Pancreas (tissue), 10 donors: ENCODE data around the gene TAGLN2. TPM values are rescaled to one million over a fixed set of nuclear protein-coding genes. Genes with fewer than 3 reads are reported as not detected.

ENCODE experiments used
- ATAC-seq, 4 donors: fragments of 200-7000 bp; cut with Tn5 transposase; one replicate each; pipeline versions ENCODE4 v1.8.0 to v1.9.1; 2020; ENCODE audit warnings: mild to moderate bottlenecking in 4 of 4, moderate library complexity in 4 of 4
- DNase-seq, 6 donors: peaks; one replicate each; pipeline ENCODE4 v3.0.0-alpha.2; 2020
- FAIRE-seq: peaks from 2 replicates; lab custom pipeline; 2012; peaks lifted over from hg19 to GRCh38; lab: Jason Lieb, UNC
- H3K27ac ChIP-seq, 4 donors: fragments of 200-600 bp; sonication (generic); 1 replicate in 3 of 4; 2 replicates in 1 of 4; pipeline versions ENCODE4 v1.5.0 to v1.8.0; 2020
- H3K27me3 ChIP-seq, 4 donors: fragments of 200-600 bp; one replicate each; pipeline ENCODE4 v1.8.0; 2021
- H3K36me3 ChIP-seq, 3 donors: fragments of 200-600 bp; sonication (generic) in 1 of 3; one replicate each; pipeline versions ENCODE4 v1.5.0 to v1.8.0; 2020 to 2021
- H3K4me1 ChIP-seq, 3 donors: fragments of 200-600 bp; one replicate each; pipeline ENCODE4 v1.8.0; 2021
- H3K4me3 ChIP-seq, 4 donors: fragments of 200-600 bp; sonication (generic) in 2 of 4; one replicate each; pipeline versions ENCODE4 v1.5.0 to v1.8.0; 2020 to 2021
- H3K9me3 ChIP-seq, 4 donors: fragments of 200-600 bp; one replicate each; pipeline ENCODE4 v1.8.0; 2021
- CTCF ChIP-seq, 4 donors: fragments of 200-600 bp; sonication (generic) in 3 of 4; IDR thresholded peaks; one replicate each; pipeline versions ENCODE4 v1.5.0 to v1.8.0; 2021; ENCODE audit warnings: antibody characterized with exemption in 4 of 4
- WGBS, 2 donors: extraction: QIAGEN DNeasy Blood & Tissue Kit; methylation state at CpG; one replicate each; pipeline ENCODE4 v1.1.7; 2013; 5-methylcytosine and 5-hydroxymethylcytosine counted together
- intact Hi-C, 3 donors: fragments of 100-400 bp; cut with DNase I; formaldehyde crosslinking; loops; one replicate each; pipeline versions ENCODE4 v1.11.1 to v1.14.2; 2022
- polyA plus RNA-seq, 2 donors: library from polyadenylated mRNA; stranded (reverse); fragments of 200-250 nt; gene quantifications; one replicate each; pipeline ENCODE4 v1.2.3, GENCODE V29; 2013
- total RNA-seq, 6 donors: library from RNA; stranded (reverse); fragmentation: NEBNext Ultra II Directional in 4 of 6; extraction: Animal tissue kit (Norgen Biotek cat#: 25700) in 4 of 6; gene quantifications; one replicate each; pipeline versions ENCODE4 v1.2.1 to v1.2.4, GENCODE V29; 2021 to 2023
- donor health status: healthy with polysubstance abuse.
- donor health status: DM: no; HTN: no; CAD: no; lungs with moderate emphysema.
- donor health status: DM: no; HTN: no; CAD: no.
- donor health status: control.
- donor health status: control.
- donor health status: Bipolar disorder and iron deficiency.
- donor health status: DM: yes; HTN: yes; CAD: no.
- donor health status: DM: no; HTN: no; CAD: no.
- donor health status: DM: no; HTN: no; CAD: no.
- donor health status: DM: yes; HTN: yes; CAD: no.

TAGLN2 gene
- total and polyA plus RNA-seq, 8 donors = 93.2 to 242 (median 159) TPM

DNA sequence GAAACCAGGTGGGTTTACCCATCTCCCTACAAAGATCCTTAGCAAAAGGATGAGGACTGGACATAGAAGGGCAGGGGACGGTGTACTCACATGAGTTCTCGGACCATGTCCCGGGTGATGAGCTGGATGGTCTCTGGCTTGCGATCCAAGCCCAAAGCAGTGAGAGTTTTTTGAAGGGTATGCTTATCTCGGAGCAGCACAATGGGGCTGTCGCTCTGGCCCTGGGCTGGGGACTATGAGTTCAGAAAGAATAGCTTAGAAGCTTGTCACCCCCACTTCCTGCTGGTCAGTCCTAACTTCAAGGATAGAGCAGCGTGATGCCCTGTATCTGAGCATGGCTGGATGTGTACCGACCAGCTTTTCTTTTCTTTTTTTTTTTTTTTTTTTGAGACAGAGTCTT lies 34.9 kb downstream of the TAGLN2 start:
- DNase-seq = no peak
- FAIRE-seq = no peak
- intact Hi-C loops = no loop called here
- no peak overlapping the region for H3K27ac ChIP-seq
- H3K9me3 ChIP-seq = no peaks in the 10 kb centered on the region
- H3K4me3 ChIP-seq = no peak overlapping the region
- no peaks in the 10 kb centered on the region for H3K36me3 ChIP-seq
- 70 to 72% methylated on average over 8 of the region's 8 CpGs for WGBS, 2 donors
- ATAC-seq = no peak
- H3K27me3 ChIP-seq = no peaks in the 10 kb centered on the region
- no peaks in the 10 kb centered on the region for H3K4me1 ChIP-seq
- TF ChIP-seq CTCF (IDR thresholded peaks at IDR 0.05) = no peak

- no peak for TF ChIP-seq CTCF (IDR thresholded peaks at IDR 0.05)
- ATAC-seq (peak in 3 of 4 donors; percentile 39 to 73 (median 70)), FAIRE-seq (no peak), DNase-seq (no peak)
- Histone ChIP-seq H3K4me3 (no peak overlapping the region), H3K36me3 (no peaks in the 10 kb centered on the region), H3K9me3 (no peaks in the 10 kb centered on the region), H3K27me3 (no peaks in the 10 kb centered on the region), H3K27ac (peak overlapping the region in 1 of 4 donors; percentile 20), H3K4me1 (no peaks in the 10 kb centered on the region)
- intact Hi-C loops = loop anchor here in 2 of 3 donors (2.0 to 5.0 kb wide), 2 partner anchors 88 to 89 kb away; partner anchors contain the start of gene FCRL6 (in 1 of the 2)
- 46 to 65% methylated on average over 2 of the region's 2 CpGs for WGBS, 2 donors
These were observed 35.5 kb downstream of the TAGLN2 start for GRCh38 chr1:159889821-159890252.

- intact Hi-C loops = loop anchor here in 2 of 3 donors (2.0 to 5.0 kb wide), 2 partner anchors 87 to 88 kb away; partner anchors contain the start of gene FCRL6 (in 1 of the 2)
- 79 to 81% methylated on average over 4 of the region's 4 CpGs for WGBS, 2 donors
- no peak for DNase-seq
- Histone ChIP-seq H3K27ac (no peak overlapping the region), H3K36me3 (no peaks in the 10 kb centered on the region), H3K9me3 (no peaks in the 10 kb centered on the region), H3K4me3 (no peak overlapping the region), H3K4me1 (no peaks in the 10 kb centered on the region), H3K27me3 (no peaks in the 10 kb centered on the region)
- no peak for FAIRE-seq
- no peak for TF ChIP-seq CTCF (IDR thresholded peaks at IDR 0.05)
- no peak for ATAC-seq
These were observed 36.1 kb downstream of the TAGLN2 start for GRCh38 chr1:159889202-159889601.

DNA sequence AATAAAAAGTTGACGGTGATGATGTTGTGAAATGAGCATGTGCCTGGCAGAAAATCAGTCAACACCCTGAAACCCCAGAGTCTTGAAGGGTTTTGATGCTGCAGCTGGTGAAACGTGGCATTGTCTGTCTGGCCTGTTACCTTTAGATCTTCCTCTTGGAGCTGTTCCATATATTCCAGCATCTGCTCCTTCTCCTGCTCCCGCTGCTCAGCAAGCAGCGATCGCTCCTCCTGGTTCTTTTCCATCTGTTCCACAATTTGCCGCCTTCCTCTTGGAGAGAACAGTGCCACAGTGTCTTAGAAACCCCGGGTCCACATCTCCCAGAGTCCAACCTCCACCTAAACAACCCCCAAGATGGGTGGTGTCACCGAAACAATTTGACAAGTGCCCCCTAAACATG lies 41.0 kb downstream of the TAGLN2 start:
- WGBS, 2 donors = 72 to 78% methylated on average over 8 of the region's 8 CpGs
- no peaks in the 10 kb centered on the region for H3K36me3 ChIP-seq

More for the DNA sequence above, 41.0 kb downstream of the TAGLN2 start:
- Histone ChIP-seq H3K9me3 (no peaks in the 10 kb centered on the region), H3K27me3 (no peaks in the 10 kb centered on the region), H3K27ac (no peak overlapping the region), H3K4me3 (no peak overlapping the region), H3K4me1 (no peaks in the 10 kb centered on the region)
- DNase-seq = no peak
- no peak for FAIRE-seq
- no peak for ATAC-seq
- intact Hi-C loops = no loop called here
- no peak for TF ChIP-seq CTCF (IDR thresholded peaks at IDR 0.05)
